ENCODE data around the gene KIF4B. TPM values are rescaled to one million over a fixed set of nuclear protein-coding genes. Genes with fewer than 3 reads are reported as not detected.
A peak's percentile ranks its signal among the peaks of the same experiment; 100 is the strongest.

Gene KIF4B
- total and polyA plus RNA-seq, 2 donors (not counting 3 experiments of a cell fraction or from before 2014, with no cell fraction given) = 0.44 TPM; not detected in 1

- peak; percentile 15 for FAIRE-seq
- no TSS peak for BruUV-seq (replicated peaks)
- no peaks in the 10 kb centered on the region for H3K79me2 ChIP-seq (ENCODE audit: control insufficient read depth, insufficient read depth, low read length)
- no peaks in the 10 kb centered on the region for H3K9me1 ChIP-seq (replicated peaks; ENCODE audit: control insufficient read depth, extremely low read depth, insufficient read depth, low read length)
- intact Hi-C loops (cut with micrococcal nuclease) (loop anchor here (1.0 to 5.0 kb wide), 2 partner anchors 19 to 162 kb away; no protein-coding TSS in a partner anchor), dilution Hi-C loops (cut with MboI; ENCODE audit: extremely low pct_ligation_motif_present, low sequenced_read_pairs) (no loop called here)
- no peaks in the 10 kb centered on the region for H3K36me3 ChIP-seq (ENCODE audit: control insufficient read depth in 2 of 2, extremely low read depth in 1 of 2, insufficient read depth in 2 of 2, low read length in 2 of 2)
- H3K4me2 ChIP-seq (ENCODE audit: insufficient read depth, low read length) = no peak overlapping the region
- H2AFZ ChIP-seq (ENCODE audit: low read depth, low read length) = no peak overlapping the region
- H3K27me3 ChIP-seq (ENCODE audit: control insufficient read depth in 2 of 2, insufficient read depth in 2 of 2, low read length in 2 of 2) = no peaks in the 10 kb centered on the region
- H3K9ac ChIP-seq (replicated peaks; ENCODE audit: extremely low read depth, insufficient read depth, low read length) = no peak overlapping the region
- peaks cover 7% of the 10 kb centered on the region for H3K4me1 ChIP-seq (ENCODE audit: control insufficient read depth, extremely low read depth, insufficient read depth, low read length)
- H3K27ac ChIP-seq (ENCODE audit: insufficient read depth, low read depth, low read length) = no peak overlapping the region
- TF ChIP-seq EZH2 (IDR thresholded peaks at IDR 0.05; ENCODE audit: borderline replicate concordance, low read depth, low read length, severe bottlenecking) (no peak), POLR2A (IDR thresholded peaks at IDR 0.05; ENCODE audit: low read depth, low read length) (no peak), POLR2AphosphoS5 (IDR thresholded peaks at IDR 0.05; ENCODE audit: insufficient read depth, low read depth, low read length) (no peak)
- CTCF ChIA-PET = interaction anchor here (1.1 to 3.5 kb wide), 4 partner anchors 12 to 43 kb away, joined by 3 to 27 read pairs (median 7); no protein-coding TSS in a partner anchor
- H3K9me3 ChIP-seq (replicated peaks; ENCODE audit: control insufficient read depth, insufficient read depth, low read length) = no peaks in the 10 kb centered on the region
- no peak overlapping the region for H3K4me3 ChIP-seq (replicated peaks in 1 of 3; ENCODE audit: insufficient read depth in 1 of 3, low read depth in 1 of 3, low read length in 3 of 3)
- POLR2A ChIA-PET = no interaction called here
- no peak for DNase-seq (ENCODE audit: low read depth, low spot score)
- no peaks in the 10 kb centered on the region for H4K20me1 ChIP-seq (replicated peaks; ENCODE audit: control insufficient read depth, extremely low read depth, insufficient read depth, low read length)
Observed at GRCh38 chr5:154984946-154985516, 28.5 kb upstream of the KIF4B start.

GRCh38 chr5:154986151-154986550 is 27.4 kb upstream of the KIF4B start:
- Histone ChIP-seq H3K27ac (ENCODE audit: insufficient read depth, low read depth, low read length) (no peak overlapping the region), H4K20me1 (replicated peaks; ENCODE audit: control insufficient read depth, extremely low read depth, insufficient read depth, low read length) (no peaks in the 10 kb centered on the region), H3K4me3 (replicated peaks in 1 of 3; ENCODE audit: insufficient read depth in 1 of 3, low read depth in 1 of 3, low read length in 3 of 3) (no peak overlapping the region), H3K79me2 (ENCODE audit: control insufficient read depth, insufficient read depth, low read length) (no peaks in the 10 kb centered on the region), H3K36me3 (ENCODE audit: control insufficient read depth in 2 of 2, extremely low read depth in 1 of 2, insufficient read depth in 2 of 2, low read length in 2 of 2) (no peaks in the 10 kb centered on the region), H3K9ac (replicated peaks; ENCODE audit: extremely low read depth, insufficient read depth, low read length) (no peak overlapping the region), H3K9me3 (replicated peaks; ENCODE audit: control insufficient read depth, insufficient read depth, low read length) (no peaks in the 10 kb centered on the region), H3K4me1 (ENCODE audit: control insufficient read depth, extremely low read depth, insufficient read depth, low read length) (peaks cover 10% of the 10 kb centered on the region), H3K27me3 (ENCODE audit: control insufficient read depth in 2 of 2, insufficient read depth in 2 of 2, low read length in 2 of 2) (no peaks in the 10 kb centered on the region), H2AFZ (ENCODE audit: low read depth, low read length) (no peak overlapping the region), H3K4me2 (ENCODE audit: insufficient read depth, low read length) (no peak overlapping the region), H3K9me1 (replicated peaks; ENCODE audit: control insufficient read depth, extremely low read depth, insufficient read depth, low read length) (no peaks in the 10 kb centered on the region)
- intact Hi-C loops (cut with micrococcal nuclease) = loop anchor here (5.0 kb wide), 1 partner anchor 161 kb away; no protein-coding TSS in a partner anchor
- DNase-seq (ENCODE audit: low read depth, low spot score) = no peak
- POLR2A ChIA-PET = no interaction called here
- TF ChIP-seq JUN (IDR thresholded peaks at IDR 0.05; ENCODE audit: borderline replicate concordance, insufficient read depth, insufficient read length, low read depth) (no peak), POLR2AphosphoS5 (IDR thresholded peaks at IDR 0.05; ENCODE audit: insufficient read depth, low read depth, low read length) (no peak), FOS (IDR thresholded peaks at IDR 0.05; ENCODE audit: borderline replicate concordance, insufficient read depth, low read length) (no peak), POLR2A (IDR thresholded peaks at IDR 0.05; ENCODE audit: low read depth, low read length) (no peak), MYC (IDR thresholded peaks at IDR 0.05; ENCODE audit: low read depth, low read length) (no peak), CTCF (IDR thresholded peaks at IDR 0.05; ENCODE audit: extremely low read depth in 1 of 2, insufficient read depth in 1 of 2, low read depth in 1 of 2, low read length in 2 of 2) (no peak), MAX (IDR thresholded peaks at IDR 0.05; ENCODE audit: insufficient read depth, insufficient read length) (no peak)
- no TSS peak for BruUV-seq (replicated peaks)
- CTCF ChIA-PET = interaction anchor here (2.9 to 3.5 kb wide), 2 partner anchors 10 to 13 kb away, joined by 10 to 27 read pairs; no protein-coding TSS in a partner anchor
- no peak for FAIRE-seq
- dilution Hi-C loops (cut with MboI; ENCODE audit: extremely low pct_ligation_motif_present, low sequenced_read_pairs) = no loop called here
